Activated CD4-positive, alpha-beta T cell treated with anti-CD3 and anti-CD28 coated beads, Interleukin-2, amount 50 U/mL, for 1 hour (primary cell): Measurements from ENCODE around the gene FERMT3.
A peak's percentile ranks its signal among the peaks of the same experiment; 100 is the strongest.
"Not testable (repeated sequence)": the region's sequence is repeated elsewhere in the genome, so short reads cannot be mapped to it uniquely, and the experiment has no call there.

ENCODE experiments used
- DNase-seq: peaks from one replicate; pipeline ENCODE4 v3.0.0-alpha.2; 2020

FERMT3 gene

DNA sequence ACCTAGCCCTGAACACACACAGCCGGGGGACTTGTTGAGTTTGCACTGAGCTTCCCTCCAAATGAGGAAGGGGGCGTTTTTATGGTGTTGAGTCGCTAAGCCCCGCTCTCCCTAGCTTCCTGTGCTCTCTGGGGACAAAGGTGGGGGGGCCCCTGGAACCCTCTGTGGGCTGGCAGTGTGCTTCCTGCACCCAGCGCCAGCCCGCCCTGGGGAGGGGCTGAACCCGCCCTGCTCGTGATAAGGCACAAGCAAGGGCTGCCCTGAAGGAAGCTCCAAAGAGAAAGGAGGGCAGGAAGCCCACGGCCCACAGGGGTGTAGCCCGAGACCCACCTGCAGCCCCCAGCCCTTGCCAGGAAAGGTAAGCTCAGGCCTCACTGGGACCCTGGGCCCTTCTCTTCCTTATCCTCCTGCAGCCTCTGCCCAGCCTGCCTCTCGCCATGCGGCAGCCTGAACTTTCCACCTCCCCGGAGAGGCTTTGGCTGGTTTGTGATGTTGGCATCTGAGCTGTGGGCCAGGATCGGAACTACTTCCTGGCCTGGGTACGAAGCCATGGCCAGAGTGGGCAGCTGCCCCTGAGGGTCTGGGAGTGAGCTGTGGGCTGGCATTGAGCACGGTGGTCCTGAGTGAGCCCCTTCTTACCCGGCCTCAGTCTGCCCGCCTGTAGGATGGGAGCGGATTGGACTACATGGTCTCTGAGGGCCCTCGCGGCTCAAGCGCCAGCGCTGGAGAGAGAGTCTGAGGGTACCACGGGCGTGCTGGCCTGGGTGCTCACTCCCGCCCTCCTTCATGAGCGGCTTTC, at the start of gene FERMT3:
Gene FERMT3 (plus strand): TSS at position 265 of the 799 bp plus-strand sequence. CDS start 644 bp downstream, outside the sequence.
- DNase-seq = peak; percentile 59

- no peak for DNase-seq
These were observed 48.7 kb upstream of the FERMT3 start for GRCh38 chr11:64157631-64158394.

DNA sequence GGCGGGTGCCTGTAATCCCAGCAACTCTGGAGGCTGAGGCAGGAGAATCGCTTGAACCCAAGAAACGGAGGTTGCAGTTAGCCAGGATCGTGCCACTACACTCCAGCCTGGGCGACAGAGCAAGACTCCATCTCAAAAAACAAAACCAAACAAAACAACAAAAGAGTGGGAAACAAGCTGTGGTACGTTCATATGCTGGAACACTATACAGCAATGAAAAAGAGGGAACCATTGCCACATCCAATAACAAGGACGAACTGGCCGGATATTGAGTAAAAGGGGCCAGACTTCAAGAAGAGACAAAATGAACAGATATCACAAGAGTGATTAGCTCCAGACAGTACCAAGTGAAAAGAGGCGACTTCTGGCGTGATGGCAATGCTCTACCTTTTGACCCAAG, 45.5 kb upstream of the FERMT3 start:
- DNase-seq = no peak

DNA sequence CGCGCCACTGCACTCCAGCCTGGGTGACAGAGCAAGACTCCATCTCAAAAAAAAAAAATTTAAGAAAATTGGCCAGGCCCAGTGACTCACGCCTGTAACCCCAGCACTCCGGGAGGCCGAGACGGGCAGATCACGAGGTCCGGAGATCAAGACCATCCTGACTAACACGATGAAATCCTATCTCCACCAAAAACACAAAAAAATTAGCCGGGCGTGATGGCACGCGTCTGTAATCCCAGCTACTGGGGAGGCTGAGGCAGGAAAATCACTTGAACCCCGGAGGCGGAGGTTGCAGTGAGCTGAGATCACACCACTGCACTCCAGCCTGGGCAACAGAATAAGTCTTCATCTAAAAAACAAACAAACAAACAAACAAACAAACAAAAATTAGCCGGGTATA, 43.8 kb upstream of the FERMT3 start:
- not testable (repeated sequence) for DNase-seq

- no peak for DNase-seq
These were observed 42.6 kb upstream of the FERMT3 start for GRCh38 chr11:64163951-64164350.

GRCh38 chr11:64164392-64165312, 41.9 kb upstream of the FERMT3 start:
- no peak for DNase-seq

DNA sequence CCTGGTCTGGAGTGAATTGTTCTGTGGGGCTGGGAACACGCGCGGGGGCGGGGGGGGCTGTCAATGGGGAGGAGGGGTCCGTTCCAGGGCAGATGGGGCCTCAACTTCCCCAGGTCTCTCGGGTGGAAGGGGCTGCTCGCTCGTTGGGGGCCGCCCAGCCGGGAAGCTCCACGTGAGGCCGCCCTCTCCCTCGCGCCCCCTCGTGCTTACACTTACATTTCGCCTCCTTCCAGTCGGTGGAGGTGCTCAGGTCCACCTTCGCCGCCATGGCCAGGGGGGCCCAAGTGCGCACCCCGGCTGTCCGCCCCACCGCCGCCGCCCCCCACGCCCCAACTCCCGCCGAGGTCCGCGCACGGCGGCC, 41.1 kb upstream of the FERMT3 start:
- no peak for DNase-seq

- DNase-seq = peak; percentile 68
These were observed 40.5 kb upstream of the FERMT3 start, which contains the start of gene MACROD1 for GRCh38 chr11:64165842-64166635. Gene MACROD1, minus strand, starts transcription at chr11:64166113. Its CDS starts 119 bp downstream, at chr11:64165994.

DNA sequence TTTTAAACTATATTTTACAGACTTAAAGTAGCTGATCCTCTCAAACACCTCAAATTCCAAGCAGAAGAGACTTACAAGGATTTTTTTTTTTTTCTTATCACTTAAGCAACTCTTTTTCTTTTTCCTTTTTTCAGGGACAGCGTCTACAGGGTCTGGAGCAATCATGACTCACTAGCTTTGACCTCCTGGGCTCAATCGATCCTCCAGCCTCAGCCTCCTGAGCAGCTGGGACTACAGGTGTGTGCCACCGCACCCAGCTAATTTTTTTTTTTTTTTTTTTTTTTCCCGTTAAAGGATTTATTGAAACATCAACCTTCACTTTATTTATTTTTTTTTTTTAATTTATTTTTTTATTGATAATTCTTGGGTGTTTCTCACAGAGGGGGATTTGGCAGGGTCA, 36.1 kb upstream of the FERMT3 start:
- DNase-seq = no peak

- DNase-seq = no peak
These were observed 32.7 kb upstream of the FERMT3 start for GRCh38 chr11:64173616-64174355.

DNA sequence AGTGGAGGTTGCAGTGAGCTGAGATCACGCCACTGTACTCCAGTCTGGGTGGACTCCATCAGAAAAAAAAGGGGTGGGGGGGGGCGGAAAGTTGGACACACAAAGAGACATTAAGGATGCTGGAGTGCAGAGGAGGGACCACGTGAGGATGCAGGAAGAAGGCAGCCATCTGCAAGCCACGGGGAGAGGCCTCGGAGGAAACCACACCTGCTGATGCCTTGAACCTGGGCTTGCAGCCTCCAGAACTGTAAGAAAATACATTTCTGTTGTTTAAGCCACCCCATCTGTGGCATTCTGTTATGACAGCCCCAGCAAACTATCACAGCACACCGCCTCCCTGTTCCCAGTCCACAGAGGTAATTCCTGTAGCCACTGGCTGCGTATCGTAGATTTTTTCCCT, 29.8 kb upstream of the FERMT3 start:
- DNase-seq = no peak

- DNase-seq = no peak
These were observed 28.3 kb upstream of the FERMT3 start for GRCh38 chr11:64178203-64178602.

- DNase-seq = no peak
These were observed 27.4 kb upstream of the FERMT3 start for GRCh38 chr11:64178951-64179639.

- no peak for DNase-seq
These were observed 25.6 kb upstream of the FERMT3 start for GRCh38 chr11:64180891-64181290.

DNA sequence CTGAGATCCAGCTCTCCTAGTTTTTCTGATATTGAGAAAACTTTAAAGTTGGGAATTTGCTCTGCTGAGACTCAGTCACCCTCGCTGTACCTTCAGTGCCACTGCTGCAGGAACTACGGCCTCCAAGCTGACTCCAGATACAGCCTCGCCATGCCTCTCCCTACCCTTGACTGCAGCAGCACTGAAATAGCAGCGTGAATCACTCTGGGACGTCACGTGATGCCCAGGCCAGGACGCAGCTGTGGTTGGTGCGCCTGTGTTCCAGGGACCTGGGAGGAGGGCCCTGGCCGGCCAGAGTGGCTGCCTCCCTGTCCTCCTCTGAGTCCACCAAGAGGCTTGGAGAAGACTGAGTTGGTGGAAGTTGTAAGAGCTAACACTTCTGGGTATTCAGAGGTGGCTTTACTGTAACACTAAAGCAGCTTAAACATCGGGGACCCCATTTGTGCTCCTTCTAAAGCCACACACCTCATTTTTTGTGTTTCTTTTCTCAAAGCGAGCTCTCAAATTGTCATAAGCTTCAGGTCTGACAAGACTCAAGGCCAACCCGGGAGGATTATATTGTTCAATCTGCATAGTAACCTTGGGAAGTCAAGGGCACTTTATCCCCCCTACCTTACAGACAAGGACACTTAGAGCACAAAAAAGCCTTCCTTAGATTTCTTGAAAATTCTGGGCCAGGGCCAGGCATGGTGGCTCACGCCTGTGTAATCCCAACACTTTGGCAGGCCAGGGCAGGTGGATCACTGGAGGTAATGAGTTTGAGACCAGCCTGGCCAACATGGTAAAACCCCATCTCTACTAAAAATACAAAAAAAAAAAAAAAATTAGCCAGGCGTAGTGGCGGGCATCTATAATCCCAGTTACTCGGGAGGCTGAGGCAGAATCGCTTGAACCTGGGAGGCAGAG, 24.8 kb upstream of the FERMT3 start:
- peak; percentile 8 for DNase-seq

DNA sequence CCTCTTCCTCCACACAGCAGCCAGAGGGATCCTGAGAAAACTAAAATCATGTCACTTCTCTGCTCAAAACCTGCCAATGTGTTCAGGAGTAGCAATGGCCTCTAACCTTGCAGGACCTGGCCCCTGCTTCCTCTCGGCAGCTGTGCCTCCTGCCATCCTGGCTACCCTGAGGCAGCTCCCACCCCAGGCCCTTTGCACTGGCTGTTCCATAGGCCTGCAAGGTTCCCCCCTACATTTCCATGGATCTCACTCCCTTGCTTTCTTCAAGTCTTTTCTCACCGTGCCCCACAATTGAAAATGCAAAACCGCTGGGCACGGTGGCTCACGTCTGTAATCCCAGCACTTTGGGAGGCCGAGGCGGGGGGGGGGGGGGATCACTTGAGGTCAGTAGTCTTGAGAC, 22.6 kb upstream of the FERMT3 start:
- no peak for DNase-seq

DNA sequence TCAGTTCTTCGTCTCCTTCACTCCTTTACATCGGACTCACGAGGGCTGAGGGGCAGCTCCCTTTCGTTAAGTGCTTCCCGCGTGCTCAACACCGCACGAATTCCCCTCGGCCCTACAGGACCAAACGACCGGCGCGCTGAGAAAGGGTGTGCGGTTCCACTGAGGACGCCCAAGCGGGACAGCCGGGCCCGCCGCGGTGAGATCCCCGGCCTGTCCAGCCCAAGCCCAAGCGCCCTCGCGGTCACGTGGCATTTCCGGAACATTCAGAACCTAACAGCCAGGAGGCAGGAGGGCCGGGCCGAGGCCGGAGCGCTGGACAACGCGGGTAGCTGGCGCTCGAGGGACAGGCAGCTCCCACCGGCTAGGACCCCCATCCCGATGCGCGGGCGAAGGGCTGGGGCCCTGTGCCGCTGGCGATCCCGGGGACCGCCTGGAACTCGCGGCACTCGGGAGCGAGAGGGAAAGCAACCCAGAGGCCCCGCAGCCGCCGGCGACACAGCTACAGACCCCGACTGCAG, 21.3 kb upstream of the FERMT3 start:
- DNase-seq = no peak

GRCh38 chr11:64185693-64186491, 20.6 kb upstream of the FERMT3 start, which contains the start of gene STIP1:
Gene STIP1, plus strand, starts transcription at chr11:64186171. Its CDS starts 91 bp downstream, at chr11:64186262.
- DNase-seq = peak; percentile 96
